ENCODE measurements around the gene TMC8. TPM values are rescaled to one million over a fixed set of nuclear protein-coding genes. Genes with fewer than 3 reads are reported as not detected.
A peak's percentile ranks its signal among the peaks of the same experiment; 100 is the strongest.
"Not testable (repeated sequence)": the region's sequence is repeated elsewhere in the genome, so short reads cannot be mapped to it uniquely, and the experiment has no call there.

TMC8 gene
- polyA plus RNA-seq: 1 to 10 TPM; 1.3 to 7.8 (median 4.9) TPM
- long read RNA-seq, donor 1: 0 reads
- long read RNA-seq, donor 2: 0 reads
- long read RNA-seq, donor 3, partial matches to known transcripts: 0 of 1 reads
- long read RNA-seq, donor 3, other reads (novel, unspliced or antisense): 0 of 1 reads
- long read RNA-seq, donor 4: 0 reads
- long read RNA-seq, donor 5: 0 reads
- long read RNA-seq, donor 6: 0 reads
- long read RNA-seq, donor 7: 0 reads
- long read RNA-seq, donor 8: 0 reads
- long read RNA-seq, donor 9: 0 reads
- long read RNA-seq, donor 10: 0 reads

GRCh38 chr17:78130437-78131101 lies at the start of gene TMC8:
Gene TMC8 (plus strand): TSS chr17:78130771. CDS start chr17:78131589, 818 bp downstream.
- FAIRE-seq (no peak), DNase-seq (peak in 1 of 2 donors; percentile 66)
- Histone ChIP-seq H3K4me1 (ENCODE audit: control insufficient read depth in 3 of 3, insufficient read depth in 2 of 3, low read depth in 1 of 3, low read length in 2 of 3) (peaks cover 2 to 50% (median 6%) of the 10 kb centered on the region in 3 donors), H3K9me3 (ENCODE audit: control insufficient read depth in 2 of 2, insufficient read depth in 1 of 2, low read depth in 1 of 2, low read length in 1 of 2) (no peaks in the 10 kb centered on the region), H3K36me3 (ENCODE audit: control insufficient read depth in 3 of 3, insufficient read depth in 2 of 3, low read depth in 1 of 3, low read length in 3 of 3) (peaks cover 0 to 19% (median 3%) of the 10 kb centered on the region in 3 donors), H3K4me3 (ENCODE audit: low read depth in 1 of 3, low read length in 3 of 3) (peak within 1 kb of the TSS; percentile 24 to 59 (median 58)), H3K27me3 (ENCODE audit: control insufficient read depth in 3 of 3, insufficient read depth in 3 of 3, low read length in 3 of 3) (peaks cover 0 to 15% (median 0%) of the 10 kb centered on the region in 3 donors), H3K27ac (ENCODE audit: low read depth in 1 of 3, low read length in 2 of 3) (peak within 1 kb of the TSS in 2 of 3 donors; percentile 25 to 83)
- WGBS, 3 donors: 54 to 72% (median 65%) methylated on average over 9 to 10 of the region's 10 CpGs

GRCh38 chr17:78081551-78081950 lies 49.0 kb upstream of the TMC8 start:
- DNase-seq: no peak
- no peaks in the 10 kb centered on the region for H3K4me1 ChIP-seq (ENCODE audit: control insufficient read depth in 3 of 3, insufficient read depth in 2 of 3, low read depth in 1 of 3, low read length in 2 of 3)
- H3K4me3 ChIP-seq (ENCODE audit: low read depth in 1 of 3, low read length in 3 of 3): no peak overlapping the region
- FAIRE-seq: no peak
- 92 to 96% (median 95%) methylated on average over 3 of the region's 3 CpGs for WGBS, 3 donors
- H3K27ac ChIP-seq (ENCODE audit: low read depth in 1 of 3, low read length in 2 of 3): no peak overlapping the region
- H3K27me3 ChIP-seq (ENCODE audit: control insufficient read depth in 3 of 3, insufficient read depth in 3 of 3, low read length in 3 of 3): no peaks in the 10 kb centered on the region
- H3K36me3 ChIP-seq (ENCODE audit: control insufficient read depth in 3 of 3, insufficient read depth in 2 of 3, low read depth in 1 of 3, low read length in 3 of 3): peaks cover 6 to 30% (median 9%) of the 10 kb centered on the region in 3 donors
- H3K9me3 ChIP-seq (ENCODE audit: control insufficient read depth in 2 of 2, insufficient read depth in 1 of 2, low read depth in 1 of 2, low read length in 1 of 2): no peaks in the 10 kb centered on the region

DNA sequence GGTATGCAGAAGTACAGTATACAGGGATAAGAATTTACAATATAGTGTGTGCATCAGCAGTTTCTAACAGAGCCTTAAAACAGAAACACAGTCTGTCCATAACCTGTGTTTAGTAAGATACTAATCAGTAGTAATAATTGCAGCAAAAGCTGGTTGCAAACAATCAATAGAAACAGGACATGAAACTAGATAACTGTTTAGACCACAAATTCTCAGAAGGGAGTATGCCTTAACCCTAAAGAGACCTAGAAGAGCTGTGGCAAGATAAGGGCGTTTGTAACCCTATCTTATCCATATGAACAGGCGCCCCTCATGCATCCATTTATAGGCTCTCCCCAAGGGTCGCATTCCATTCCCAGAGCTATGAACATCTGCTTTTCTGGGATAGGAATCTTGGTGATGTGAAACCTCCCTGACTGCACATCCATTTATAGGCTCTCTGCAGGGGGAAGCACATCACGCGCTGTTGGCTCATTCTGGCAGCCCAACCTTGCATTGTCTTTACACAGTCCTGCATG lies 48.2 kb upstream of the TMC8 start:
- H3K4me1 ChIP-seq (ENCODE audit: control insufficient read depth in 3 of 3, insufficient read depth in 2 of 3, low read depth in 1 of 3, low read length in 2 of 3); H3K27ac ChIP-seq (ENCODE audit: low read depth in 1 of 3, low read length in 2 of 3); DNase-seq; FAIRE-seq; H3K9me3 ChIP-seq (ENCODE audit: control insufficient read depth in 2 of 2, insufficient read depth in 1 of 2, low read depth in 1 of 2, low read length in 1 of 2); H3K4me3 ChIP-seq (ENCODE audit: low read depth in 1 of 3, low read length in 3 of 3); H3K27me3 ChIP-seq (ENCODE audit: control insufficient read depth in 3 of 3, insufficient read depth in 3 of 3, low read length in 3 of 3): not testable (repeated sequence)
- 80 to 90% (median 82%) methylated on average over 5 of the region's 5 CpGs for WGBS, 3 donors
- H3K36me3 ChIP-seq (ENCODE audit: control insufficient read depth in 3 of 3, insufficient read depth in 2 of 3, low read depth in 1 of 3, low read length in 3 of 3): peaks cover 11 to 34% (median 12%) of the 10 kb centered on the region in 3 donors

DNA sequence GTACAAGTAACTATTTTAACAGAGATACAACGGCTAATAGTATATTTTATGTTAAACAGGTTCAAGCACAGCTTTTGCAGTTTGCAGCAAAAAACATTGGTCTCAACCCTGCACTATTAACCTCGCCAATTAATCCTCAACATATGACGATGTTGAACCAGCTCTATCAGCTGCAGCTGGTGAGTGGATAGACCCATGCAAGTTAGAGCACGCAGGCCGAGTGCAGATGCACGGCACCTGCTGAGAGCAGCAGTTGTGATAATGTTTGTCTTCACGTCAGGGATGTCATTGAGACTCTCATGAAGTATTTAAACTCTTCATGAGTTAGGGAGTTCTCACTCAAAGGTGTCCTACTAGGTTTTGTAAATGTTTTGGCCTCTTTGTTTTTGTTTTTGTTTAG lies 47.6 kb upstream of the TMC8 start:
- H3K9me3 ChIP-seq (ENCODE audit: control insufficient read depth in 2 of 2, insufficient read depth in 1 of 2, low read depth in 1 of 2, low read length in 1 of 2): no peaks in the 10 kb centered on the region
- peaks cover 11 to 32% (median 14%) of the 10 kb centered on the region in 3 donors for H3K36me3 ChIP-seq (ENCODE audit: control insufficient read depth in 3 of 3, insufficient read depth in 2 of 3, low read depth in 1 of 3, low read length in 3 of 3)
- no peak overlapping the region for H3K4me3 ChIP-seq (ENCODE audit: low read depth in 1 of 3, low read length in 3 of 3)
- no peak for DNase-seq
- H3K27ac ChIP-seq (ENCODE audit: low read depth in 1 of 3, low read length in 2 of 3): no peak overlapping the region
- H3K4me1 ChIP-seq (ENCODE audit: control insufficient read depth in 3 of 3, insufficient read depth in 2 of 3, low read depth in 1 of 3, low read length in 2 of 3): no peaks in the 10 kb centered on the region
- 90 to 94% (median 93%) methylated on average over 7 of the region's 7 CpGs for WGBS, 3 donors
- no peaks in the 10 kb centered on the region for H3K27me3 ChIP-seq (ENCODE audit: control insufficient read depth in 3 of 3, insufficient read depth in 3 of 3, low read length in 3 of 3)
- no peak for FAIRE-seq

DNA sequence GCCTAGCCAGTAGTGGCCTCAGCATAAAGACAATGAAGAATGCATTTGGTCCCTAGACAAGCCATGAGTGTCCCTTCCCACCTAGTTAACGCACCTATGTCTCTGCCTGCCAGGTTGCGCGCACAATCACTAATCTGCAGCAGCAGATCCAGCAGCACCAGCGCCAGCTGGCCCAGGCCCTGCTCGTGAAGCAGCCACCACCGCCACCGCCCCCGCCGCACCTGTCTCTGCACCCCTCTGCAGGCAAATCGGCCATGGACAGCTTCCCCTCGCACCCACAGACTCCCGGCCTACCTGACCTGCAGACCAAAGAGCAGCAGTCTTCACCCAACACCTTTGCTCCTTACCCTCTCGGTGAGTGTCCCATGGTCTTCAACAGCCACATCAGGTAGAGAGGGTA lies 43.8 kb upstream of the TMC8 start:
- Histone ChIP-seq H3K4me3 (ENCODE audit: low read depth in 1 of 3, low read length in 3 of 3) (no peak overlapping the region), H3K36me3 (ENCODE audit: control insufficient read depth in 3 of 3, insufficient read depth in 2 of 3, low read depth in 1 of 3, low read length in 3 of 3) (peaks cover 5 to 37% (median 17%) of the 10 kb centered on the region in 3 donors), H3K27me3 (ENCODE audit: control insufficient read depth in 3 of 3, insufficient read depth in 3 of 3, low read length in 3 of 3) (no peaks in the 10 kb centered on the region), H3K27ac (ENCODE audit: low read depth in 1 of 3, low read length in 2 of 3) (no peak overlapping the region), H3K4me1 (ENCODE audit: control insufficient read depth in 3 of 3, insufficient read depth in 2 of 3, low read depth in 1 of 3, low read length in 2 of 3) (peaks cover 0 to 2% (median 0%) of the 10 kb centered on the region in 3 donors), H3K9me3 (ENCODE audit: control insufficient read depth in 2 of 2, insufficient read depth in 1 of 2, low read depth in 1 of 2, low read length in 1 of 2) (no peaks in the 10 kb centered on the region)
- WGBS, 3 donors: 95 to 96% (median 96%) methylated on average over 13 of the region's 13 CpGs
- no peak for DNase-seq
- no peak for FAIRE-seq

DNA sequence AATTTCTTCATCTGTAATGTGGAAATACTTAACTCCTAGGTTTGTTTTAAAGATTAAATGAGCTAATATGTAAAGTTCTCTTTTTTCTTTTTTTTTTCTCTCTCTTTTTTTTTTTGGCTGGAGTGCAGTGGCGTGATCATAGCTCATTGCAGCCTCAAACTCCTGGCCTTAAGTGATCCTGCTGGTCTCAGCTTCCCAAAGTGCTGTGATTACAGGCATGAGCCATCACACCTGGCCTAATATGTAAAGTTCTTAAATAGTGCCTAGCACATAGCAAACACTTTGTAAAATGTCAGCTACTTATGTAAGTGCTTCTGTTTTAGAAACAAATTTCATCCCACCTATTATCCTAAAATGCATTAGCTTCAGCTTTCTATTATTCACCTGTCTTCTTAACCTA lies 42.0 kb upstream of the TMC8 start:
- peaks cover 9 to 39% (median 20%) of the 10 kb centered on the region in 3 donors for H3K36me3 ChIP-seq (ENCODE audit: control insufficient read depth in 3 of 3, insufficient read depth in 2 of 3, low read depth in 1 of 3, low read length in 3 of 3)
- peaks cover 0 to 2% (median 0%) of the 10 kb centered on the region in 3 donors for H3K4me1 ChIP-seq (ENCODE audit: control insufficient read depth in 3 of 3, insufficient read depth in 2 of 3, low read depth in 1 of 3, low read length in 2 of 3)
- no peak overlapping the region for H3K4me3 ChIP-seq (ENCODE audit: low read depth in 1 of 3, low read length in 3 of 3)
- no peak overlapping the region for H3K27ac ChIP-seq (ENCODE audit: low read depth in 1 of 3, low read length in 2 of 3)
- no peaks in the 10 kb centered on the region for H3K27me3 ChIP-seq (ENCODE audit: control insufficient read depth in 3 of 3, insufficient read depth in 3 of 3, low read length in 3 of 3)
- DNase-seq (no peak), FAIRE-seq (no peak)
- WGBS, 3 donors: 92 to 100% (median 100%) methylated on average over 1 of the region's 1 CpG
- no peaks in the 10 kb centered on the region for H3K9me3 ChIP-seq (ENCODE audit: control insufficient read depth in 2 of 2, insufficient read depth in 1 of 2, low read depth in 1 of 2, low read length in 1 of 2)

DNA sequence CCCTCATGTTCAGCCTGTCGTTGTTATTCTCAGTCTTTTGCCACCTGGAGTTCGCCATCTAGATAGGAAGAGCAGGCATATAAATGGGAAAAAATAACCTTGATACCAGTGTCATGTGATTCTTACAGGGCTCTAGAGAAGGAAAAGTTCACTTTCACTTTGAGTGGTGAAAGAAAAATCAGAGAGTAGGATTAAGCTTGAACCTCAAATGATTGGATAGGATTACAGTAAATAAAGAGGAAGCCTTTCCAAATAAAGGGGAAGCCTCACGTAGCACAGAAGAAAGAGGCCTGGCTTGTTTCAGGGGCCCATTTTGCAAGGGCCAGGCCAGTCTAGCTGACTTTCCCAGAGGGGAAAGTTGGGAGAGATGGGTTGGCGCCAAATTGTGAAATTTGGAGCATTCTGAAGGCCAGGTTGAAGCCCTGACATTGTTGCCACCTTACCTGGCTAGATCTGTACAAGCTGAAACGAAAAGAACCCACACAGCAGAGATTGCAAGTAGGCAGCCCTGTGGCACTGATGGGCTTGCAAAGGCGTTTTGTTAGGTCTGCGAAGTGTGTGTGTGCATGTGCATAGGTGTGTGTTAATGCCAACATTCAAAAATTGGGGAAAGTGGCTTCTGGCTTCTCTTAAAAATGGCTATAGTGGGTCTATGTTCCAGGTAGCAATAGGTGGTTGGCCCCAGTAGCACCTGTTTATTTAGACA lies 40.8 kb upstream of the TMC8 start:
- Histone ChIP-seq H3K4me1 (ENCODE audit: control insufficient read depth in 3 of 3, insufficient read depth in 2 of 3, low read depth in 1 of 3, low read length in 2 of 3) (peaks cover 0 to 2% (median 0%) of the 10 kb centered on the region in 3 donors), H3K4me3 (ENCODE audit: low read depth in 1 of 3, low read length in 3 of 3) (no peak overlapping the region), H3K36me3 (ENCODE audit: control insufficient read depth in 3 of 3, insufficient read depth in 2 of 3, low read depth in 1 of 3, low read length in 3 of 3) (peaks cover 11 to 46% (median 20%) of the 10 kb centered on the region in 3 donors), H3K27me3 (ENCODE audit: control insufficient read depth in 3 of 3, insufficient read depth in 3 of 3, low read length in 3 of 3) (no peaks in the 10 kb centered on the region), H3K27ac (ENCODE audit: low read depth in 1 of 3, low read length in 2 of 3) (peak overlapping the region in 1 of 3 donors; percentile 49), H3K9me3 (ENCODE audit: control insufficient read depth in 2 of 2, insufficient read depth in 1 of 2, low read depth in 1 of 2, low read length in 1 of 2) (no peaks in the 10 kb centered on the region)
- WGBS, 3 donors: 63 to 71% (median 63%) methylated on average over 7 of the region's 7 CpGs
- FAIRE-seq (no peak), DNase-seq (peak; percentile 40 to 72)

DNA sequence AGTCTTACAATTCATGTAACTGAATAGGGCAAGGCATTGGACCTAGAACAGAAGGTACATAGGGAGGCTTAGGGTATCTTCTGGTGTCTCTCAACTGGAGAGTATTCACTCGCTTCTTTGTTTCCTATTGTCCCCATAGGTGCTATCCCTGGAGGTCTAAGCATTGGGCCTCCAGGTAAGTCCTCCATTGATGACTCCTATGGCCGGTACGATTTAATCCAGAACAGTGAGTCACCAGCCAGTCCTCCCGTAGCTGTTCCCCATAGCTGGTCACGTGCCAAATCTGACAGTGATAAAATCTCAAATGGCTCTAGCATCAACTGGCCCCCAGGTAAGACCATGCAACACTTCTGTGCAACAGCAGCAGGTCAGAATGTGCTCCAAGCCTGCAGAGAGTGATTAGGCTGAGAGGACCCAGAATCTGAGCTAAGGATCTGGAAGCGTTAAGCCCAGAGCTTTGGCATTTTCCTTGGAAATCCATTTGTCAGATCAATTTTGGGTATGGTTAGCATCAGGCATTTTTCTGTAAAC lies 37.7 kb upstream of the TMC8 start:
- no peak for FAIRE-seq
- peaks cover 0 to 2% (median 0%) of the 10 kb centered on the region in 3 donors for H3K4me1 ChIP-seq (ENCODE audit: control insufficient read depth in 3 of 3, insufficient read depth in 2 of 3, low read depth in 1 of 3, low read length in 2 of 3)
- H3K27me3 ChIP-seq (ENCODE audit: control insufficient read depth in 3 of 3, insufficient read depth in 3 of 3, low read length in 3 of 3): no peaks in the 10 kb centered on the region
- H3K27ac ChIP-seq (ENCODE audit: low read depth in 1 of 3, low read length in 2 of 3): no peak overlapping the region
- DNase-seq: no peak
- WGBS, 3 donors: 76 to 87% (median 85%) methylated on average over 6 of the region's 6 CpGs
- H3K9me3 ChIP-seq (ENCODE audit: control insufficient read depth in 2 of 2, insufficient read depth in 1 of 2, low read depth in 1 of 2, low read length in 1 of 2): no peaks in the 10 kb centered on the region
- peaks cover 12 to 58% (median 14%) of the 10 kb centered on the region in 3 donors for H3K36me3 ChIP-seq (ENCODE audit: control insufficient read depth in 3 of 3, insufficient read depth in 2 of 3, low read depth in 1 of 3, low read length in 3 of 3)
- H3K4me3 ChIP-seq (ENCODE audit: low read depth in 1 of 3, low read length in 3 of 3): no peak overlapping the region
